ENCODE data around the gene TNNI3K. TPM values are rescaled to one million over a fixed set of nuclear protein-coding genes. Genes with fewer than 3 reads are reported as not detected.

Gene TNNI3K
- polyA plus RNA-seq, 4 donors, result 1.1 to 1.8 (median 1.5) TPM

DNA sequence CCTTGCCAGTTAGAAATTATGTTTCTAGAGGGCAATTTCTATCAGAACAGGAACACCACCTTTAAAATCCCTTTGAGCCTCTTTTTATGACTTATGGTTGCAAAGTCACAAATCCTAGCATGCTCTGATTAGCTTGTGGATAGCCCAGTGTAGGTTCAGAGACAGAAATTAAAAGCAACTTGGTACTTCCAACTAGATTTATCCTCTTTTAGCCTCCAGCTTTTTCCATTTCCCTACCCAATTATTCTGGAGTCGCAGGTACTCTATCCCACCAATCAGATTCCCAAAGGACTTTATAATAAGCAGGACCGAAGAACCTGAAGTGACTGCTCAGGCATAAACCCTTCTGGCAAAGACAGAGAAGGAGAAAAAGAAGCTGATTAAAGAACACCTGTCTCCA is 310.6 kb downstream of the TNNI3K start:
- no peak for DNase-seq (ENCODE audit: low read depth in 4 of 4, low spot score in 3 of 4)

DNA sequence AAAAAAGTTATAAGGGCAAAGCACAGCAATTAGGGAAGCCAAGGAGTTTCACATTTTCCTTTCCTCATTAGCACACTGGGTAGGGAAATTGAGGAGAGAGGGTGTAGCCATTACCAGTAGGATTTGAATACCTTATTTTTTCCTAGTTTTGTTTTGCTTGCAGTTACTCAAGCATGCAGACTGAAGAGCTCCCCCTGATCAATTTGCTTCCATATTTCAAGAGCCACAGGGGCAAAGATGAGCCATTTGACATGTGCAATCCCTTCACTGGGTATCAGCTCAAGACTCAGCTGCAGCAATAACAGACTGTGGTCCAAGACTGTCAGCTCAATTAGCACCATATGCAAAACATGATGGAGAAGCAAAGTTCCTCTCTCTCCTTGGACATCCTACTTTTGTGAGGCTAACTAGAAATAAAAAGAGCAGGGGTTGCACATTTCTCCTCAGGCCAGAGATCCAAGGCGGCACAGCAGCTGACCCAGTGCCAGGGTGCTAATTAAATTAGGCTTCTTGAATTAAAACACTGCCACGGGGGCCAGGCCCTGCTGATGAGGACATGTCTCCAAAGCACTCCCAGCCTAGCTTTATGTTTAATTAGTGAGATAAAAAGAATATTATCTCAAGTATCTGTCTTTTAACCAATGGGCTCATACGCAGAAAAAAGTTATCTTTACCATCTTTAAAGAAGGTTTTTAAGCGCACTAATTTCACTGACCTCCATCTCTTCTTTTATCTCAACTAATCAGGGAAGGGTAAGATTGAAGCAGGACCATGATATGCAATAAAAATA is 314.0 kb downstream of the TNNI3K start:
- no peak for DNase-seq (ENCODE audit: low read depth in 4 of 4, low spot score in 3 of 4)

DNA sequence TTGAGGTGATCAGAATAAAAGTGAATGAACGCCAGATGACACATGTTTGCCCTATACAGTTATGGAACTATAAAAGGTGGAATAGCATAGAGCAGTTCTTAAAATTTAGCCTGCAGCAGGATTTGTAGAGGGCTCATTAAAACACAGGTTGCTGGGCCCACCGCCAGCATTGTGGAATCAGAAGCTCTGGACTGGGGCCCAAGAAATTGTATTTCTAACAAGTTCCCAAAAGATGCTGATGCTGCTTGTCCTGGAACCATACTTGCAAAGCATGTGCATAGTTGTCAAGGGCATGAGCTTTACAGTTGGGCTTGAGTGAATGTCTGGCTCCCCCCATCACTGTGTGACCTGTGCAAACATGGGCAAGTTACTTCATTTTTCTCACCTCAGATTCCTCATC is 314.7 kb downstream of the TNNI3K start:
- DNase-seq (ENCODE audit: low read depth in 4 of 4, low spot score in 3 of 4), result no peak

DNA sequence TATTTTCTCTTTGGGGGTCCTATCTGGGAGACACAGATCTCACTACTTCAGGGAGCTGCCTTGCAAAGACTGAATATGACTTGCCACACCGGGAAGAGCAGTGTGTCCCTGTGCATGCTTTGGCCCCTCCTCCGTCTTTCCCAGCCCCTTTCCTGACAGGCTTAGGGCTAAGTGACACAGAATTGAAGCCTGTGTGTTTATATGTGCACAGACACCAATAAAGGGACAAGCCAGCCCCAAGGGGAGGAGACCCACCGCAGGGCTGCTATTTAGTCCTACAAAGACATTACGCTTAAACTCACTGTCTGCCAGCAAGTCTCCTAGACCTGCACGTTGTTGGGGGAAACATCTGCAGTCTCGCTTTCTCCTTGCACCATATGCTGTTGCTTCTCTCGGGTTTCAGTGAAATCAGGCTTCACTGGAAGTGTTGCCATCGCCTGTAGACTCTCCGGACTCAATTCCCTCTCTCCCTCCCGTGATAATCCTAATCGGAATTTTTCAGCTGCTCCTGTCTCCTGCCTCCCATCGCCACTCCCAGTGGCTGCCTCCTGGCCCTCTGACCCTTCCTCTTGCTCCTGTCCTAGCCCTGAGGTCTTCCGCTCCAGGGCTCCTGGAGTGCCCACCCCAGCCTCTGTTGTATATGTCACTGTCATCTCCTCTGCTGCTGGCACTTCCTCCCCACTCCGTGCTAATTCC is 335.8 kb downstream of the TNNI3K start:
- no peak for DNase-seq (ENCODE audit: low read depth in 4 of 4, low spot score in 3 of 4)

DNA sequence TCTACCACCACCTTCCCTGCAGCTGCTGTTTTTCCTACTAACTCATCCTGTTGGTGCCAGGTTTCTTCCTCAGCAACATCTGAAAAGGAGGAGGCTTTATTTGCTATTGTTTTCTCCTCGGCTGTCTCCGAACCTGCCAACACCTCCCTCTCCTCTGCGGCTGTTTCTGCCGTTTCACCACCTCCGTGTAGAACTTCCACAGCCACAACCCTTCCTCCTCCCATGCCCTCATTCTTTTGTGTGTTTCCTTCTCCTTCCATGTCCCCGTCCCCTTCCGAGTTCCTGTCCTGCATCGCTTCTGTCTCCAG is 336.3 kb downstream of the TNNI3K start:
- no peak for DNase-seq (ENCODE audit: low read depth in 4 of 4, low spot score in 3 of 4)

DNA sequence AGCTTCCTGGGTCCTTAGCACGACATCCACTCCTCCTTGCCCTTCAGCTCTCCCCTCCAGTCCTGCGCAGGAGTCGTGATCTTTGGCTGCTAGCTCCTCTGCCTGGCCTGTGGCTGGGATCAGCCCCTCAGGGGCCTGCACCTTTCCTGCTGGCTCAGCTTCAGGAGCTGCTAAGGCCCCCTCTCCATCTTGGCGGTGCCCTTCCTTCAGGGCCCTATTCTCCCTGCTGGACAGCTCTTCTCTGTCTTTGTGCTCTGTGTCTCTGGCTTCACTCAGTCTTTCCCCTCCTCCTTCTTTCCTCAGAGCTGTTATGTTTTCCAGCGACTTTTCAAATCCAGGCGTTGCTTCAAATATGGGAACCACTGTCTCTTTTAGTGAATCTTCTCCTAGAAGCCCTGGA is 336.7 kb downstream of the TNNI3K start:
- no peak for DNase-seq (ENCODE audit: low read depth in 4 of 4, low spot score in 3 of 4)

DNA sequence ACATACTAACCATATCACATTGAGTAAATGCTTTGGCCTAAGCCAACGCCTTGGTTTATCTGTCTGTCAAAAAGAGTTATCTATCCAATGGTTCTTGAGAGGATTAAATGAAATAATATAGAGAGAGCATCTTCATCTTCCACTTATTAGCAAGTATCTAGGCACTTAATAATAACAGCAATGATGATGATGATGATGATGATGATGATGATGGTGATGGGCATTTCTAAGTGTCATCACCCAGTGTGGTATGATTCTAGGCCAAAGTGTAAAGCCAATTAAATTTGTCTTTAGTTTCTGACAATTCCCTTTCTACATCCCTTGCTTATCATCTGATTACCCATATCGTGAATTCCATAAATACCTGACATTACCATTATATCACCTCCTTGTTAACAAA is 342.9 kb downstream of the TNNI3K start:
- DNase-seq (ENCODE audit: low read depth in 4 of 4, low spot score in 3 of 4), result no peak

DNA sequence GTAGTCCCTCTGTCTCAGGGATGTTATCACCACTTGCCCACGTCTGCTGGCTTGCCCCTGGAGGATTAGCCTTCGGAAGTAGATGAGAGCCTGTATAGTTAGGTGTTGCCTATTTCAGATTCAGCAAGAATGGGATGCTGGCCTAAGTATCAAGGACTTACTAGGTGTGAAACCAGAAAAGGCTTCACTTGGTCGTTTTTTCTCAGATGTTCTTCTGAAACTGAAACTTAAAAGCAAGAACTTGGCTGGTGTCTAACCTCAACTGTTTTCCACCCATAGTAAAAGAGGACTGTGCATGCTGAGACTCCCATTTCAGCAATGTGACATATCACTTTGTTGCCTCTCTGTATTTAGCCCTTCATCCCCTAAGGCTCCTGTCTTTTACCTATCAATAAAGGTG is 344.2 kb downstream of the TNNI3K start:
- no peak for DNase-seq (ENCODE audit: low read depth in 4 of 4, low spot score in 3 of 4)

DNA sequence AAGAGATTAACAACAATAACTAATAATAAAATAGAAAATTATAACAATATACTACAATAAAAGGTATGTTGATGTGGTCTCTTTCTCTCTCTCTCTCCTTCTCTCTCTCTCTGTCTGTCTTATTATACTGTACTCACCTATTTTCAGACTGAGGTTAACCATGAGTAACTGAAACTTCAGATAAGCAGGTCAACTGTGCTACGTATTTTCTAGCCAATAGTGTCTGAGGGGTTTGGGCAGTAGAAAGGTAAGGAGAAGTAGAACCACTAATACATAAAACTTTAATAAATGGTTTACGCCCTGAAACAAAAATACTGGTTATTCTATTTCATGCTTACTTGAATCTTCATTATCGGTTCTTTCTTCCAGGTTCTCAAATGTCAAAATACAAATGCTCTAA is 348.2 kb downstream of the TNNI3K start:
- DNase-seq (ENCODE audit: low read depth in 4 of 4, low spot score in 3 of 4), result no peak

DNA sequence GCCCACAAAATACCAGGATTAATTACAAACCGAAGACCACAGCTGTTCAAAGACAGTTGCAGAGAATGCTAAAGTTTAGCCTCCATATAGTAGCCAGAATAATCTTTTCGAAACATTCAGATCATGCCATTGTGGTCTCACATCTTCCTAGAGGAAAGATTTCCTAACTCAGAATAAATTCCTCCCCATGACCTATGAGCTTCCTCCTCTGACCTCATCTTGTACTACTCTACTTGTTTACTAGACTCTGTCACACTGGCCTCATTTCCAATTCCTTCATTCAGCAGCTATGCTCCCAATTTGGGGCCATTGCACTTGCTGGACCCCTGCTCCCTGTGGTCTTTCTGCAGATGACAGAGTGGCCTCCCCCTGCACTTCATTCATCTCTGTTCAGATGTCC is 349.0 kb downstream of the TNNI3K start:
- no peak for DNase-seq (ENCODE audit: low read depth in 4 of 4, low spot score in 3 of 4)

DNA sequence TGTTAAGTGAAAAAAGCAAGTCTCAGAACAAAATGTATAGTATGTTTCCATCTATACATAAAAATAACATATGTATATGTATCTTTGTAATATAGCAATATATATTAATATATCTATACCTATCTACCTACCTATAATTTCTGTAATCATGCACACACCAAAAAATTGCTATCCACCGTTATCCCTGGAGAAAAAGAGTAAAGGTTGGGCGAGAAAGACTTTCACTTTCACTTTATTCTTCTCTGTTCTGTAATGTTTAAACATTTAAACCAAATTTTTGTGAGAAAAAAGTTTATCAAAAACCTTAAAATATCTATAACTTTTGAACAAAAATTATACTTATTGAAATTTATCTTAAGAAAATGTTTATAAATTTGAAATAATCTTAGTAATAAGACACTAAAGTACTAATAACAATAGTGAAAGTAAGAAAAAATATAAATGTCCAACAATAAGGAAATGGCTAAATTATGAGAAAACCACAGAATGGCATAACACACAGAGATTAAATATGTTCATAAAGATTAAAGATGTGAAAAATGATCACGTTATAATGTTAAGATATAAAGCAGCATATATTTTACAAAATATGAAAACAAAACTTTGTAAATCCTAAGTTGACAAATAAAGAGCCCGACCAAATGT is 351.2 kb downstream of the TNNI3K start:
- DNase-seq (ENCODE audit: low read depth in 4 of 4, low spot score in 3 of 4), result no peak

DNA sequence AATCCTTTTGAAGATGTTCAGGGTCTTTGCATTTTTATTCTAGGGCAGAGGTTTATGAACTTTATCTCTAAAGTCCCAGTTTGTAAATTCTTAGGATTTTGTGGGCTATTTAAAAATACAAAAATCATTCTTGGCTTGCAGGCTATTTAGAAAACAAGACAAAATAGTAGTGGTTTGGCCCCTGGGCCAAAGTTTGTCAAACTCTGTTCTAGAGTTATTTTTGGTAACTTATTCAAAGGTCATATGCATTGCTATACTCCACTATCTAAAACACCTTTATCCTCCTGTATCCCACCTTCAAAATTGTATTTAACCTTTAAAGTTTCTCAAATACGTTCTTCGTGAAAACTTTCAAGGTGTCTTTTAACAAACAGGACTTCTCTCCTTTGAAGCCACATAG is 352.7 kb downstream of the TNNI3K start:
- DNase-seq (ENCODE audit: low read depth in 4 of 4, low spot score in 3 of 4), result no peak

DNA sequence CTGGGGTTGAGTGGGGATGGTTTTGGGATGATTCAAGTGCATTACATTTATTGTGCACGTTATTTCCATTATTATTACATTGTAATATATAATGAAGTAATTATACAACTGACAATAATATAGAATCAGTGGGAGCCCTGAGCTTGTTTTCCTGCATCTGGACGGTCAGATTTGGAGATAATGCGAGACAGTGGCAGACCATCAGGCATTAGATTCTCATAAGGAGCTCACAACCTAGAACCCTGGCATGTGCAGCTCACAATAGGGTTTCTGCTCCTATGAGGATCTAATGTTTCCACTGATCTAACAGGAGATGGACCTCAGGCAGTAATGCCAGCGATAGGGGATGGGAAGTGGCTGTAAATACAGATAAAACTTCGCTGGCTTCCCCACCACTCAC is 355.1 kb downstream of the TNNI3K start:
- DNase-seq (ENCODE audit: low read depth in 4 of 4, low spot score in 3 of 4), result no peak

DNA sequence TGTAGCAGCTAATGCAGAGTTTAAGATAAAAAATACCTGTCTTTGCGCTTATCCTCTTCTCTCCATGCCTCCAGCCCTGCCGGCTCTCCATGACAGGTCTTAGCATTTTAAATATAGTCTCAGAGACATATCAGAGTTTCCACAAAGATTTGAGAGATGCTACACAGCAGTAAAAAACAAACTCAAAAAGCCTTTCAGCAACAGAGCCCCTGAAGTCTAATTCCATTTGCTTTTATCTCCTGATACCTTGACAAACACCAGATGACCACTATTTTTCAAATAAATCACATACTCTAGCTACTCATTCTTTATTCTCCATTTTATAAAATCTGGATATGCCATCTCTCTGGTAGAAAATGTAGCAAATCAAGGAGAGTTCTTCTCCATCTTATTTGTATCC is 356.8 kb downstream of the TNNI3K start:
- no peak for DNase-seq (ENCODE audit: low read depth in 4 of 4, low spot score in 3 of 4)

DNA sequence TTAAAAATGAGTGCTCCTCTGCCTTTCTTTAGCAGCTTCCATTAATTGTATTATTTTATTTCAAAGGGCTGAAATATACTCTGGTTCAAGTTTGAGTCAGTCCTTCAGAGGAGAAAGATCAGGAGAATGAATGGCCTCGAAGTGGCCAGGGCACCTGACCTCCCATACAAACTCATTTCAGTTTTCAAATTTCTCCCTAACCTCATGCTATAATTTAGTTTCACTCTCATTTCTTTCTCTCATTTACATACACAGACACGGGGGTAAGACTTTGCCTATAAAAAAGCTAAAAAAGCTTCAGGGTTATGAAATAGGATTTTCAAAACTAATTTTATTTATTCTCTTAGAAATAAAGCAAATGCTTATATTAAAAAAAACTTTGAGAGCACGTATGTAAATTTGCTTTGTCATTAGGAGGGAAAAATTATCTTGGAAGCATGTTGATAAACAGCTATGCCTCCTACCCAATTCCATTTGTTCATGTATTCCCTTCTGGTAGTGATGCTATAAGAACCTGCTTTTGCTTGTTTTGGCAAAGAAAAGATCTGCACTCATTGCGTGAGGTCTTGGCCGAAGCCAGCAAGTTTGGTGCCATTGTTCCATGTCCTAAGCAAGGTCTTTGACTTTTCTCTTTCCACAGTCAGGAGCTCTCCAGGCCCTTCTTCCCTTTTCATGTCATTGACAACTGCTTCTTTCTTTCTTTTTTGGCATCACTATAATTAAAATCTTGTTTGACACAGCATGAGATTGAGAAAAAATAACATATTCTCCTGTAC is 357.6 kb downstream of the TNNI3K start:
- DNase-seq (ENCODE audit: low read depth in 4 of 4, low spot score in 3 of 4), result no peak

Other genes with a start within 250 kb of the TNNI3K start
- gene LRRIQ3, start 37.2 kb upstream of the TNNI3K start, polyA plus RNA-seq (ENCODE audit: insufficient read length in 4 of 4), result 1 to 10 TPM in 3 of 4 donors, under 1 TPM in 1; 0.40 to 5.7 (median 4.4) TPM
- gene FPGT, start 37.1 kb upstream of the TNNI3K start, polyA plus RNA-seq (ENCODE audit: insufficient read length in 4 of 4), result 10 to 100 TPM; 21.6 to 34.8 (median 26.4) TPM